HepG2 (cell line): ENCODE measurements around the gene GGA1. TPM values are rescaled to one million over a fixed set of nuclear protein-coding genes. Genes with fewer than 3 reads are reported as not detected.

ENCODE experiments used
- MTF2 ChIP-seq: sonication (generic); formaldehyde crosslinking; IDR thresholded peaks from 2 replicates; pipeline ENCODE4 v1.5.0; 2020; ENCODE audit warnings: missing genetic modification reagents, borderline replicate concordance
- ZBTB43 ChIP-seq: sonication (generic); formaldehyde crosslinking; conservative IDR thresholded peaks from 2 replicates; pipeline ENCODE4 v1.4.0; 2020; ENCODE audit warnings: missing genetic modification reagents
- ZNF496 ChIP-seq: sonication (generic); formaldehyde crosslinking; IDR thresholded peaks from 2 replicates; pipeline ENCODE4 v1.8.1; 2023; ENCODE audit warnings: mild to moderate bottlenecking, moderate library complexity, missing genetic modification reagents; ENCODE audit not compliant: insufficient replicate concordance
- ZNF766 ChIP-seq: sonication (generic); formaldehyde crosslinking; IDR thresholded peaks from 2 replicates; pipeline ENCODE4 v1.5.0; 2020; ENCODE audit warnings: missing genetic modification reagents, borderline replicate concordance
- ZNF770 ChIP-seq: sonication (generic); formaldehyde crosslinking; IDR thresholded peaks from 2 replicates; pipeline ENCODE4 v1.5.0; 2020; ENCODE audit warnings: mild to moderate bottlenecking, missing genetic modification reagents
- polyA plus RNA-seq, 8 experiments: library from polyadenylated mRNA; depleted of rRNA in 3 of 8; stranded (reverse) in 7 of 8; unstranded in 1 of 8; fragments of >200 nt; fragmentation: Illumina TruSeq in 4 of 8; extraction: Trizol in 4 of 8; gene quantifications; 2 replicates each; pipeline versions ENCODE4 v1.2.1 to v1.2.3, GENCODE V29; 2011 to 2016; ENCODE audit warnings: low read depth in 4 of 8, missing spikeins in 1 of 8, mixed read lengths in 1 of 8; ENCODE audit not compliant: insufficient read depth in 1 of 8
- total RNA-seq, 5 experiments: library from RNA; depleted of rRNA; stranded (reverse); fragments of >200 nt; fragmentation: Illumina TruSeq; extraction: Trizol; gene quantifications; 2 replicates each; pipeline ENCODE4 v1.2.3, GENCODE V29; 2016; ENCODE audit warnings: low read depth in 1 of 5
- TF ChIP-seq, protein P1 (sequence below): sonication (generic); formaldehyde crosslinking; IDR thresholded peaks from 2 replicates; pipeline ENCODE4 v1.8.1; 2023; ENCODE audit warnings: missing genetic modification reagents, mild to moderate bottlenecking, borderline replicate concordance

The GGA1 gene
- total and polyA plus RNA-seq, 2 of the 13 experiments (the other 11 are each of a cell fraction or from before 2014, with no cell fraction given) = 29.1 to 87.2 TPM

GRCh38 chr22:37659066-37659896, 50.6 kb downstream of the GGA1 start (continued):
- no peak; the same call in 1 of the 2 replicates for TF ChIP-seq ZNF770 (CRISPR knock-in tag)
- TF ChIP-seq ZBTB43 = no peak
- TF ChIP-seq ZNF496 (CRISPR knock-in tag) = no peak
- TF ChIP-seq, protein P1, sequence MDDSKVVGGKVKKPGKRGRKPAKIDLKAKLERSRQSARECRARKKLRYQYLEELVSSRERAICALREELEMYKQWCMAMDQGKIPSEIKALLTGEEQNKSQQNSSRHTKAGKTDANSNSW = no peak
- no peak for TF ChIP-seq ZNF766 (CRISPR knock-in tag)
- no peak for TF ChIP-seq MTF2 (CRISPR knock-in tag)
